K562 (cell line): ENCODE measurements around the gene ZMYM2. TPM values are rescaled to one million over a fixed set of nuclear protein-coding genes. Genes with fewer than 3 reads are reported as not detected.

Experiments
- CCNT2 ChIP-seq: IDR thresholded peaks from 2 replicates; pipeline ENCODE4 v1.6.1; 2011; ENCODE audit warnings: borderline replicate concordance, low read depth, mild to moderate bottlenecking, moderate library complexity, mixed read lengths, low read length; ENCODE audit not compliant: insufficient read length; ENCODE audit errors: extremely low read depth
- E2F4 ChIP-seq: sonication (generic); formaldehyde crosslinking; IDR thresholded peaks from 2 replicates; pipeline ENCODE4 v1.8.0; 2022; ENCODE audit warnings: mild to moderate bottlenecking, low read depth, missing genetic modification reagents
- REST ChIP-seq, 2 experiments: fragments of 450-650 bp; formaldehyde crosslinking in 1 of 2; IDR thresholded peaks; 2 replicates each; pipeline versions ENCODE4 v1.4.0 to v1.6.1; 2014 to 2020; ENCODE audit warnings: mild to moderate bottlenecking in 2 of 2, borderline replicate concordance in 1 of 2, low read depth in 1 of 2
- SRF ChIP-seq, 2 experiments: fragments of 250-450, 450-650 bp in 1 of 2; sonication (Bioruptor Pico) in 1 of 2; sonication (generic) in 1 of 2; formaldehyde crosslinking; IDR thresholded peaks; 2 replicates each; pipeline versions ENCODE4 v1.5.0 to v1.5.1; 2020 to 2022; ENCODE audit warnings: mild to moderate bottlenecking in 1 of 2, missing genetic modification reagents in 1 of 2
- STAT5B ChIP-seq: fragments of 250-450 bp; sonication (Bioruptor Pico); IDR thresholded peaks from 2 replicates; pipeline ENCODE4 v1.8.0; 2021; ENCODE audit warnings: mild to moderate bottlenecking, inconsistent platforms
- polyA plus RNA-seq, 8 experiments: library from polyadenylated mRNA; depleted of rRNA in 4 of 8; stranded (reverse) in 5 of 8; unstranded in 3 of 8; fragments of >200 nt; fragmentation: Nextera tagmentation in 2 of 8; fragmentation: Illumina TruSeq in 1 of 8; extraction: Ambion mirVana in 2 of 8; extraction: Trizol in 1 of 8; gene quantifications; 2 replicates each; pipeline versions ENCODE4 v1.2.1 to v1.2.3, GENCODE V29; 2011 to 2014; ENCODE audit warnings: inconsistent platforms in 1 of 8, missing spikeins in 1 of 8
- total RNA-seq, 7 experiments: library from RNA; depleted of rRNA in 6 of 7; stranded (reverse); fragments of >200 nt in 6 of 7; fragmentation: Illumina TruSeq in 2 of 7; extraction: Trizol in 2 of 7; gene quantifications; 2 replicates each; pipeline versions ENCODE4 v1.2.1 to v1.2.3, GENCODE V29; 2011 to 2021; ENCODE audit warnings: low replicate concordance in 1 of 7

The ZMYM2 gene
- total and polyA plus RNA-seq, 9 of the 15 experiments (the other 6 are each of a cell fraction or from before 2014, with no cell fraction given): 5.0 to 48.8 (median 26.8) TPM

DNA sequence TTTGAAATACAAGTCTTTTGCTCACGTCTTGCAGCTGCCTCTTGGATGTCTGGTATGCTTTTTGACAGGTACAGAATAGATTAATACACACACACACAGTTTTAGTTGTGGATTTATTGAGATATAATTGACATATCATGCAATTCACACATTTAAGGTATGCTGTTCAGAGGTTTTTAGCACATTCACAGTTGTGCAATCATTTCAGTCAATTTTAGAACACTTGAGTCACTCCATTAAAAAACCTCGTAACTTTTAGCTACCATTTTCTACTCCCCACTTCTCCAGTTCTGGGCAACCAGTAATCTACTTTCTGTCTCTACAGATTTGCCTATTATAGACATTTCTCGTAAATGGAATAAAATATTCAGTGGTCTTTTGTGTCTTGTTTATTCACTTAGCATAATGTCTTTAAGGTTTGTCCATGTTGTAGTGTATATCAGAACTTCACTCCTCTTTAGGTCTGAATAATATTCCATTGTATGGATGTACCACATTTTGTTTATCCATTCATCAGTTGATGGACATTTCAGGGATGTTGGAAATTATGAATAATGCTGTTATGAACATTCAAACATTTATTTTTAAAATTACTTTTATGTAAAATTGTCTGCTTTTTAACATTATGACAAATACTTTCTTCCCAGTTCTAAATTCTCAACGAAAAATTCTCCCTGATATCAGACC, 2.5 kb upstream of the ZMYM2 start (continued):
- TF ChIP-seq REST (IDR thresholded peaks at IDR 0.05; ENCODE audit: borderline replicate concordance) (no peak), REST (CRISPR knock-in tag; IDR thresholded peaks at IDR 0.05; ENCODE audit: low read depth) (no peak), STAT5B (CRISPR knock-in tag) (no peak), SRF (CRISPR knock-in tag; IDR thresholded peaks at IDR 0.05) (no peak), CCNT2 (no peak), E2F4 (CRISPR knock-in tag) (no peak)
